ENCODE data around the gene PRF1.

GRCh38 chr10:70575486-70575873 is 27.1 kb downstream of the PRF1 start:
- TF ChIP-seq SIN3A (IDR thresholded peaks at IDR 0.05; ENCODE audit: borderline replicate concordance, insufficient read depth, low read length) (no peak), POLR2AphosphoS5 (IDR thresholded peaks at IDR 0.05; ENCODE audit: low read depth, low read length) (no peak), TAF1 (IDR thresholded peaks at IDR 0.05; ENCODE audit: borderline replicate concordance, insufficient read depth, low read length) (no peak)

Measured in PFSK-1 (cell line).